Subcutaneous abdominal adipose tissue (tissue), 5 donors: ENCODE results near the gene LIN7B.
A peak's percentile ranks its signal among the peaks of the same experiment; 100 is the strongest.
"Not testable (repeated sequence)": the region's sequence is repeated elsewhere in the genome, so short reads cannot be mapped to it uniquely, and the experiment has no call there.

Experiments
- H3K27ac ChIP-seq: one replicate; pipeline ENCODE4 v1.7.0; 2013; ENCODE audit warnings: low read depth, mild to moderate bottlenecking, inconsistent platforms, low read length, moderate library complexity
- H3K27me3 ChIP-seq, 5 donors: one replicate each; pipeline ENCODE4 v1.7.0; 2013; ENCODE audit warnings: low read length in 5 of 5, inconsistent platforms in 1 of 5; ENCODE audit not compliant: control insufficient read depth in 5 of 5, insufficient read depth in 4 of 5
- H3K36me3 ChIP-seq, 5 donors: one replicate each; pipeline ENCODE4 v1.7.0; 2013; ENCODE audit warnings: low read length in 5 of 5; ENCODE audit not compliant: control insufficient read depth in 5 of 5, insufficient read depth in 5 of 5
- H3K4me1 ChIP-seq, 5 donors: one replicate each; pipeline ENCODE4 v1.7.0; 2013; ENCODE audit warnings: low read length in 5 of 5, mild to moderate bottlenecking in 3 of 5, moderate library complexity in 1 of 5; ENCODE audit not compliant: control insufficient read depth in 5 of 5, insufficient read depth in 5 of 5
- H3K4me3 ChIP-seq, 5 donors: one replicate each; pipeline ENCODE4 v1.7.0; 2013; ENCODE audit warnings: low read length in 5 of 5, low read depth in 1 of 5
- H3K9ac ChIP-seq, 5 donors: one replicate each; pipeline ENCODE4 v1.7.0; 2013; ENCODE audit warnings: low read length in 5 of 5, mild to moderate bottlenecking in 4 of 5, moderate library complexity in 3 of 5
- H3K9me3 ChIP-seq, 5 donors: one replicate each; pipeline ENCODE4 v1.7.0; 2013; ENCODE audit warnings: low read length in 5 of 5; ENCODE audit not compliant: control insufficient read depth in 5 of 5
- donor health status: healthy.
- donor health status: healthy.
- donor health status: healthy.
- donor health status: healthy.
- donor health status: healthy.

The LIN7B gene

DNA sequence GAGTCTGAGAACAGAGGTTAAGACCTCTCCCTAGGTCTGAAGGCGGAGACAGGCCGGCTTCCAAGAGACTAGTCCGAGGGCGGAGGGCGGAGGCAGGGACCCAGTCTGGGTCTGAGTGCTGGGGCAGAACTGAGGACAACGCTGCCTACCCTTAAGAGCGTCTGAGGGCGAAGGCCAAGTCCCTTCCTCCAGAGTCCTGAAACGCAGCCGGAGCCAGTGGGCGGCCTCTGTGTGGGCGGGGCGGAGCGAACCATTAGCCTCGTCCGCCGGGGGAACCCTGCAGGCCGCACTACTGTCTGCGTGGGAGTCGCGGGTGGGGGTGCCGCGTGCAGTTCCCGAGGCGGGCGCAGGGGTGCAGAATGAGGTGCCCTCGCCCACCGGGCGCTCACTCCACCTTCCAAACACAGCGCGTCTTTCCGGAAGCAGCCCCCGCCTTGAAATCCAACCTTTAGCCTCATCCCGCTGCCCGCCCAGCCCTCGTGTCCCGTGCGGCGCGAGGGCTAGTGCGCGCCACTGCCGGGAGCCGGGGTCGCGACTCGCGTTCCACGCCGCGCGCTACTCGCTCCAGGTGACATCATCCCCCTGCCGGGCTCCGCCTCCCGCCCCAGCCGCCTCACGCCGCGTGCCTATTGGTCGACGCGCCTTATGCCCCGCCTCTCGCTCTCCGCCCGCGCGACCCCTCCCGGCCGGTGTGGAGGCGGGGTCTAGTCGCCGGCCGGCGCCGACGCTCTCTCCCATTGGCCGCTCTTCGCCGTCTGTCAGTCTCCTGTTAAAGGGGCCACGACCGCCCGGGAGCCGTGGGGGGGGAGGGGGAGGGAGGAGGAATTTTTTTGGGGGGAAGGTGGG, 4.6 kb downstream of the LIN7B start, which contains the start of gene C19orf73:
Gene C19orf73, minus strand, starts transcription at position 579 of the 846 bp plus-strand sequence. Its CDS starts 121 bp downstream, at position 458.
- Histone ChIP-seq H3K4me3 (peak within 1 kb of the TSS; percentile 61 to 74 (median 67)), H3K27me3 (no peaks in the 10 kb centered on the region), H3K36me3 (no peaks in the 10 kb centered on the region), H3K9me3 (no peaks in the 10 kb centered on the region), H3K9ac (peak within 1 kb of the TSS; percentile 3 to 85 (median 74)), H3K4me1 (peaks cover 5 to 46% (median 44%) of the 10 kb centered on the region in 5 donors), H3K27ac (peak within 1 kb of the TSS; percentile 84)

DNA sequence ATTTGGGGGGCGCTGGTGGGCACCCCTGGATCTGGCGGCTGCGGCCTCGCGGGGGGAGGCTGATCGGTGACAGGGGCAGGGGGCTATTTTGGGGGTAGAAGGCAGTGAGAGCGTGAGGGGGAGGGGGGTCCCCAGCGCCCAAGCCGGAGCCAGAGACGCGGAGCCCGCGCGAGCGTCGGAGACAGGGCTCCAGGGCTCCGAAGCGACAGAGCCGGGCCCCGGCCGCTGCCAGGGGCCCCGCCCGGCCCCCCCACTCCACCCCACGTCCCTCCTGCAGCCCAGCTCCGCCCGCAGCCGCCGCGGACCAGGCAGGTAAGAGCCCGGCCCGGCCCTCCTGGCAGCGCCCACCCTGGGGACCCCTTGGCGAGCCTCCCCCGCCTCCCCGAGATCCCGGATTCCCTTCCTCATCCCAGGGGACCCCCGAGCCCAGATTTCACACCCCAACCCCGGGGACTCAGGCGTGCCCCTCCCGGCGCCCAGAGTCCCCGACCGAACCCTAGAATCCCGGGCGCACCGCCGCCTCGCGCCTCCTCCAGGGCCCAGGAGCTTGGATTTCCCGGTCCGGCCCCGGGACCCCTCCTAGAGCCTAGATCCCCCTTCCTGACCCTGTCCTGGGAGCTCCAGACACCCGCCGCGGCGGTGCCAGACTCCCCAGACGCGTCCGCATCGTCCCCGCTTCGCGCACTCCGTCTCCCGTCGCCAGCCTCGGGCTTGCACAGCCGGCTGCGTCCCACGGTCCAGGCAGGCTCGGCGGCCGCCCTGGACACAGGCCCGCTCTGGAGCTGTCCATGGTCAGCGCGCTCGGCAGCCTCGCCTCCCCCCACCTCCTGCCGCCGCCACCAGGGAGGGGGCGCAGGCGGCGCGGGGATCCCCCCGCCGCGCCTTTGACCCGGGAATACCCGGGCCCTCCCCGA, 5.5 kb downstream of the LIN7B start, which contains the start of gene PPFIA3:
Gene PPFIA3, plus strand, starts transcription at position 134 of the 914 bp plus-strand sequence. CDS start 8,330 bp downstream, outside the sequence.
- Histone ChIP-seq H3K27ac (peak within 1 kb of the TSS; percentile 84), H3K4me3 (peak within 1 kb of the TSS; percentile 61 to 74 (median 67)), H3K27me3 (no peaks in the 10 kb centered on the region), H3K9ac (peak within 1 kb of the TSS; percentile 3 to 85 (median 74)), H3K36me3 (no peaks in the 10 kb centered on the region), H3K4me1 (peaks cover 4 to 41% (median 39%) of the 10 kb centered on the region in 5 donors), H3K9me3 (no peaks in the 10 kb centered on the region)

DNA sequence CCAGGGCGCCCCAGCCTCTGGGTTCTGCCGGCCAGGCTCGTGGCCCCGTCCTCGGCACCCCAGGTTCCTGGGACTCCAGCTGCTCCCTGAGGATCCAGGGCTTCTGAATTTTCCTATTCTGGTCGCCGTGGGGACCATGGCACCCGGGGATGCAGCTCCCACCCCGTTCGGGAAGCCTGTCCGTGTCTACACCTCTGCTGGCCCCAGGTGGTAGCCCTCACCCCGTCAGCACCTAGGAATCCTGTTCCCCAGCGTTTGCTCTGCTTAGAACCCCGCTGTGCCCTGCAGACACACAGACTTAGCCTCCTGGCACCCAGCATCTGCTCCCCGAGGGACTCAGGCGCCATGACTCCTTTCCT, 6.1 kb downstream of the LIN7B start:
- Histone ChIP-seq H3K4me1 (peaks cover 4 to 35% (median 33%) of the 10 kb centered on the region in 5 donors), H3K27me3 (peaks cover 0 to 5% (median 0%) of the 10 kb centered on the region in 5 donors), H3K9ac (no peak overlapping the region), H3K27ac (no peak overlapping the region), H3K36me3 (no peaks in the 10 kb centered on the region), H3K4me3 (peak overlapping the region in 1 of 5 donors; percentile 52), H3K9me3 (no peaks in the 10 kb centered on the region)

DNA sequence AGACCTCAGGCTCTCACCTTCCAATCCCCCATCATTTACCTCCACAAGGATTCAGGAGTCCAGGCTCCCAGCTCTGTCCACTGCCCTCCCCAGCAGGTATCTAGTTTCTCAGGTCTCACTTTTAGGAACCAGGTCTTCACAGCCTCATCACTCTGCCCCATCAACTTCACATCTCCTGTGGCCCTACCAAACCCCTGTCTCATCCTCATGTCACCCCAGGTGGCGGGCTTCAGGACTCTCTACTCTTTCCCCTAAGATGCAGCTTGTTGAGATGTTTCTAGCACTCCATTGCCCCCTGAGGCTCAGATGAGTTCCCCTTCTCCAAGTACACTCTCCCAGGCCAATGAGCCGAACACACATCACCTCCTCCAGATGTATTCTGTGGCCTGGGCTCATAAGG, 6.7 kb downstream of the LIN7B start:
- peaks cover 0 to 5% (median 0%) of the 10 kb centered on the region in 5 donors for H3K27me3 ChIP-seq

DNA sequence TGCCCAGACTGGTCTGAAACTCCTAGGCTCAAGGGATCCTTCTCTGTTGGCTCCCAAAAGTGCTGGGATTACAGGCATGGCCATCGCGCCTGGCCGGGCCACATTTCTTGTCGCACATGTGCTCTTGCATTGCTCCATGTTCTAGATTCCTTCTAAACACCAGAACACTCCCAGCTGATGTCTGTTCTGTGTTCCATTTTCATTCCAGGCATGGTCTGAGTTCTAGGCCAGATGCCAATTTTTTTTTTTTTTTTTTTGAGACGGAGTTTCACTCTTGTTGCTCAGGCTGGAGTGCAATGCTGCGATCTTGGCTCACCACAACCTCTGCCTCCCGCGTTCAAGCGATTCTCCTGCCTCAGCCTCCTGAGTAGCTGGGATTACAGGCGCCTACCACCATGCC, 7.7 kb downstream of the LIN7B start:
- not testable (repeated sequence) for H3K9me3 ChIP-seq, H3K36me3 ChIP-seq, H3K27me3 ChIP-seq, H3K4me3 ChIP-seq, H3K27ac ChIP-seq, H3K9ac ChIP-seq
- H3K4me1 ChIP-seq, result peaks cover 4 to 29% (median 26%) of the 10 kb centered on the region in 5 donors

More for the DNA sequence above, 6.7 kb downstream of the LIN7B start:
- no peak overlapping the region for H3K27ac ChIP-seq
- peaks cover 4 to 33% (median 31%) of the 10 kb centered on the region in 5 donors for H3K4me1 ChIP-seq
- H3K36me3 ChIP-seq, result no peaks in the 10 kb centered on the region
- H3K9me3 ChIP-seq, result no peaks in the 10 kb centered on the region
- no peak overlapping the region for H3K9ac ChIP-seq
- H3K4me3 ChIP-seq, result no peak overlapping the region

GRCh38 chr19:49123285-49123684, 9.1 kb downstream of the LIN7B start:
- H3K4me3 ChIP-seq, H3K9me3 ChIP-seq, H3K27me3 ChIP-seq, H3K9ac ChIP-seq, H3K36me3 ChIP-seq, H3K27ac ChIP-seq: not testable (repeated sequence)
- peaks cover under 1 to 25% (median 23%) of the 10 kb centered on the region in 5 donors for H3K4me1 ChIP-seq

DNA sequence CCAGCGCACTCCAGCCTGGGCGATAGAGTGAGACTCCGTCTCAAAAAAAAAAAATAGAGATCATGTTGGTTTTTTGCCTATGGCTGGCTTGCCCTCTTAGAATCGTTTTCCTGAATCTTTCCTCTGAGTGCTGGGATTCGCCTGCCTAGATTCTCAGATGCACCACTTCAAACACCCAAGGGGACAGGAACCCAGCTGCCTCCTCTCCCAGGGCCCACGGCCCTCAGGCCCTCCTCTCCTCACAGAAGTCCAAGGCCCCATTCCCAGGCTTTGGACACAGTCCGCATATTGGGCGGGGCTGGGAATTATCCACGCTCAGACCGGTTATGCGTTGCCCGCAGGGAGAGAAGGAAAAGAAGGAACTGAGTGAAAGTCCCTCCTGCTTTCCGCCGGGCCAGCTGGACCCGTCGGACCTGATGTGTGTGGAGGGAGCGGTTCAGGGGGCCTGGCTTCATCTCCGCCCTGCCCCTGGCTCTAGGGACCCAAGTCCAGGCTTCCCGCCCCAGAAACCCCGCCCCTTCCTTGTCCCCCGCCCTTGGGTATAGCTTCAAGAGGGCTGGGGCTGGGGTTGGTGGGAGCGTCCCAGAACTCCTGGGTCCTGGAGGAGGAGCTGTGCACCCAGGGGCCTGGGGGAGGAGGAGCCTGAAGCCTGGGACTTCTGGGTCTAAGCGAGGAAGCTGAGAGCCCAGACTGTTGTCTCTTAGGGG, 11.0 kb downstream of the LIN7B start:
- Histone ChIP-seq H3K27ac (no peak overlapping the region), H3K27me3 (peaks cover 0 to 5% (median 4%) of the 10 kb centered on the region in 5 donors), H3K9me3 (no peaks in the 10 kb centered on the region), H3K4me3 (no peak overlapping the region), H3K36me3 (no peaks in the 10 kb centered on the region), H3K4me1 (peaks cover 0 to 14% (median 13%) of the 10 kb centered on the region in 5 donors), H3K9ac (no peak overlapping the region)

DNA sequence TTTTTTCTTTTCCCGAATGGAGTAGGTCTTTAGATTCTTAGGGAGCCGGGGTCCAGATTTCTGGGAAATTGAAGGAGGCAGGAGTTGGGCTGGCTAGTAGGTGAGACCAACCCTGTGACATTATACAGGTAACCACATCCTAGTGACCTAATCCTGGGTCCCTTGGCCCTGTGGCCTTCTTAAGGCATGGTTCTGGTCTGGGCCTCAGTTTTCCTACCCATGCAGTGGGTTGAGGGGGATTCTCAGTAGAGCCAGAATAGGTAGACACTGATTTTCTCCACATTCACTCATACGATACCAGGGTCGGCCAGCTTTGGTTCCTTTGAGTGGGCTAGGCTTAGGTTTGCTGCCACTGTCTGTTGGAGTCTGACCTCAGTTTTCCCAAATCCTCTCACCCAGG, 12.4 kb downstream of the LIN7B start:
- H3K4me1 ChIP-seq, result peaks cover 0 to 12% (median 10%) of the 10 kb centered on the region in 5 donors
- H3K27me3 ChIP-seq, result peaks cover 0 to 5% (median 4%) of the 10 kb centered on the region in 5 donors
- H3K9ac ChIP-seq, result no peak overlapping the region
- H3K4me3 ChIP-seq, result no peak overlapping the region
- no peaks in the 10 kb centered on the region for H3K9me3 ChIP-seq
- H3K27ac ChIP-seq, result no peak overlapping the region
- no peaks in the 10 kb centered on the region for H3K36me3 ChIP-seq

DNA sequence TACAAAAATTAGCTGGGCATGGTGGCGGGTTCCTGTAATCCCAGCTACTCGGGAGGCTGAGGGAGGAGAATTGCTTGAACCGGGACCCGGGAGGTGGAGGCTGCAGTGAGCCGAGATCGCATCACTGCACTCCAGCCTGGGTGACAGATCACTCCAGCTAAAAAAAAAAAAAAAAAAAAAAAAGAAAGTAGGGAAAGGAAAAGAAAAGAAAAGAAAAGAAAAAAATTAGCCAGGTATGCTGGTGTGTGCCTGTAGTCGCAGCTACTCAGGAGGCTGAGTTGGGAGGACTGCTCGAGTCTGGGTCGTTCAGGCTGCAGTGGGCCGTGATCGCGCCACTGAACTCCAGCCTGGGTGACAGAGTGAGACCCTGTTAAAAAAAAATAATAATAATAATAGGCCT, 13.1 kb downstream of the LIN7B start:
- not testable (repeated sequence) for H3K4me3 ChIP-seq, H3K27ac ChIP-seq, H3K27me3 ChIP-seq, H3K9me3 ChIP-seq, H3K9ac ChIP-seq, H3K36me3 ChIP-seq
- H3K4me1 ChIP-seq, result peaks cover 0 to 12% (median 10%) of the 10 kb centered on the region in 5 donors
